Endothelial cell of umbilical vein (primary cell): Measurements from ENCODE around the gene SLIT1. TPM values are rescaled to one million over a fixed set of nuclear protein-coding genes. Genes with fewer than 3 reads are reported as not detected.

ENCODE experiments used
- BruUV-seq: library from RNA; stranded (reverse); fragments of 400-500 nt; replicated peaks from 2 replicates; lab custom pipeline; 2021; lab: Mats Ljungman, UMichigan
- CTCF ChIA-PET: fragments of 300-600, 350-600 bp; sonication (Branson Sonifier 250); formaldehyde crosslinking; loops from one replicate; lab custom pipeline; 2021; ENCODE audit warnings: antibody characterized with exemption, inconsistent platforms; lab: Charles Lee
- POLR2A ChIA-PET: fragments of 300-600, 350-600 bp; sonication (Branson Sonifier 250); formaldehyde crosslinking; loops from one replicate; lab custom pipeline; 2021; ENCODE audit warnings: antibody characterized with exemption, inconsistent platforms; lab: Charles Lee
- DNase-seq: peaks from one replicate; pipeline ENCODE4 v3.0.0-alpha.2; 2011; ENCODE audit warnings: low read depth, low spot score
- FAIRE-seq: peaks from 2 replicates; lab custom pipeline; 2011; peaks lifted over from hg19 to GRCh38; lab: Jason Lieb, UNC
- H2AFZ ChIP-seq: 2 replicates; pipeline ENCODE4 v1.6.0; 2012; ENCODE audit warnings: low read depth, low read length, control low read depth, inconsistent platforms
- H3K27ac ChIP-seq: 2 replicates; pipeline ENCODE4 v1.5.1; 2011; ENCODE audit warnings: low read depth, mild to moderate bottlenecking, control low read depth, low read length, moderate library complexity; ENCODE audit not compliant: insufficient read depth
- H3K27me3 ChIP-seq, 2 experiments: 2 replicates each; pipeline versions ENCODE4 v1.6.0 to v1.6.1; 2011; ENCODE audit warnings: low read length in 2 of 2, mixed read lengths in 1 of 2; ENCODE audit not compliant: control insufficient read depth in 2 of 2, insufficient read depth in 2 of 2
- H3K36me3 ChIP-seq, 2 experiments: 2 replicates in 1 of 2; 3 replicates in 1 of 2; pipeline ENCODE4 v1.5.1; 2011; ENCODE audit warnings: low read length in 2 of 2, mild to moderate bottlenecking in 1 of 2, moderate library complexity in 1 of 2; ENCODE audit not compliant: control insufficient read depth in 2 of 2, insufficient read depth in 2 of 2; ENCODE audit errors: extremely low read depth in 1 of 2
- H3K4me1 ChIP-seq: 3 replicates; pipeline ENCODE4 v1.5.1; 2011; ENCODE audit warnings: mild to moderate bottlenecking, low read length; ENCODE audit not compliant: control insufficient read depth, insufficient read depth; ENCODE audit errors: extremely low read depth
- H3K4me2 ChIP-seq: 2 replicates; pipeline ENCODE4 v1.6.1; 2011; ENCODE audit warnings: low read length, control low read depth, mixed read lengths; ENCODE audit not compliant: insufficient read depth
- H3K4me3 ChIP-seq, 3 experiments: fragments of 200-600 bp in 1 of 3; sonication (generic), shearing (Covaris generic) in 1 of 3; replicated peaks in 1 of 3; 2 replicates each; pipeline ENCODE4 v1.5.1; 2011 to 2016; ENCODE audit warnings: control low read depth in 3 of 3, low read length in 3 of 3, mild to moderate bottlenecking in 2 of 3, inconsistent platforms in 1 of 3, low read depth in 1 of 3, moderate library complexity in 1 of 3; ENCODE audit not compliant: insufficient read depth in 1 of 3
- H3K79me2 ChIP-seq: 2 replicates; pipeline ENCODE4 v1.6.0; 2012; ENCODE audit warnings: low read length, inconsistent platforms; ENCODE audit not compliant: control insufficient read depth, insufficient read depth
- H3K9ac ChIP-seq: replicated peaks from 2 replicates; pipeline ENCODE3; 2011; ENCODE audit warnings: low read length, control low read depth; ENCODE audit not compliant: insufficient read depth; ENCODE audit errors: extremely low read depth
- H3K9me1 ChIP-seq: replicated peaks from 3 replicates; pipeline ENCODE4 v1.6.0; 2011; ENCODE audit warnings: mild to moderate bottlenecking, low read length; ENCODE audit not compliant: control insufficient read depth, insufficient read depth; ENCODE audit errors: extremely low read depth
- H3K9me3 ChIP-seq: replicated peaks from 2 replicates; pipeline ENCODE4 v1.5.1; 2012; ENCODE audit warnings: low read length, inconsistent platforms; ENCODE audit not compliant: control insufficient read depth, insufficient read depth
- H4K20me1 ChIP-seq: replicated peaks from 2 replicates; pipeline ENCODE3; 2011; ENCODE audit warnings: mild to moderate bottlenecking, low read length; ENCODE audit not compliant: control insufficient read depth, insufficient read depth; ENCODE audit errors: extremely low read depth
- EZH2 ChIP-seq: IDR thresholded peaks from 2 replicates; pipeline ENCODE4 v1.6.1; 2012; ENCODE audit warnings: borderline replicate concordance, low read depth, mild to moderate bottlenecking, moderate library complexity, low read length, inconsistent platforms; ENCODE audit not compliant: severe bottlenecking
- FOS ChIP-seq: IDR thresholded peaks from 2 replicates; pipeline ENCODE4 v1.6.1; 2011; ENCODE audit warnings: mild to moderate bottlenecking, low read length, moderate library complexity, borderline replicate concordance; ENCODE audit not compliant: insufficient read depth
- GATA2 ChIP-seq: IDR thresholded peaks from 2 replicates; pipeline ENCODE4 v1.7.0; 2011; ENCODE audit warnings: low read depth, mild to moderate bottlenecking, moderate library complexity, mixed read lengths, low read length; ENCODE audit not compliant: insufficient read length, insufficient read depth
- JUN ChIP-seq: IDR thresholded peaks from 2 replicates; pipeline ENCODE4 v1.6.1; 2011; ENCODE audit warnings: borderline replicate concordance, low read depth; ENCODE audit not compliant: insufficient read length, insufficient read depth
- MAX ChIP-seq: IDR thresholded peaks from 2 replicates; pipeline ENCODE4 v1.6.1; 2011; ENCODE audit not compliant: insufficient read depth, insufficient read length
- MYC ChIP-seq: IDR thresholded peaks from one replicate; pipeline ENCODE4 v1.6.1; 2011; ENCODE audit warnings: mild to moderate bottlenecking, low read depth, low read length
- POLR2A ChIP-seq: IDR thresholded peaks from 2 replicates; pipeline ENCODE4 v1.6.1; 2012; ENCODE audit warnings: low read depth, mild to moderate bottlenecking, control low read depth, low read length
- POLR2AphosphoS5 ChIP-seq: IDR thresholded peaks from 2 replicates; pipeline ENCODE4 v1.6.1; 2012; ENCODE audit warnings: low read depth, mild to moderate bottlenecking, control low read depth, low read length, moderate library complexity; ENCODE audit not compliant: insufficient read depth
- dilution Hi-C: fragments of 300-500 bp; cut with MboI; formaldehyde crosslinking; loops from one replicate; pipeline ENCODE4 v1.15.0; 2019; ENCODE audit warnings: low sequenced_read_pairs; ENCODE audit not compliant: extremely low pct_ligation_motif_present
- intact Hi-C: fragments of 100-400 bp; cut with micrococcal nuclease; formaldehyde crosslinking; loops from one replicate; pipeline ENCODE4 v1.10.0; 2022
- polyA plus RNA-seq, 4 experiments: library from polyadenylated mRNA; depleted of rRNA in 3 of 4; stranded (reverse) in 3 of 4; unstranded in 1 of 4; fragments of >200 nt; gene quantifications; 2 replicates each; pipeline versions ENCODE4 v1.2.1 to v1.2.3, GENCODE V29; 2011 to 2012; ENCODE audit warnings: missing spikeins in 1 of 4
- total RNA-seq: library from RNA; stranded (reverse); gene quantifications from 2 replicates; pipeline ENCODE4 v1.2.3, GENCODE V29; 2021
- TF ChIP-seq, protein P1 (sequence below), 2 donors: IDR thresholded peaks; 1 replicate in 1 of 2; 2 replicates in 1 of 2; pipeline ENCODE4 v1.5.1; 2011; ENCODE audit warnings: low read length in 2 of 2, mild to moderate bottlenecking in 2 of 2, moderate library complexity in 2 of 2, control low read depth in 1 of 2, inconsistent platforms in 1 of 2, low read depth in 1 of 2; ENCODE audit not compliant: insufficient read depth in 1 of 2; ENCODE audit errors: extremely low read depth in 1 of 2

The SLIT1 gene
- total and polyA plus RNA-seq, 2 donors (not counting 3 experiments of a cell fraction or from before 2014, with no cell fraction given) = 0.04 to 0.20 TPM

GRCh38 chr10:97116462-97117162 is 69.1 kb downstream of the SLIT1 start:
- CTCF ChIA-PET = interaction anchor here (1.0 to 4.9 kb wide), 5 partner anchors 9 to 79 kb away, joined by 3 to 48 read pairs (median 4); no protein-coding TSS in a partner anchor
- POLR2A ChIA-PET = no interaction called here
- dilution Hi-C loops (no loop called here), intact Hi-C loops (loop anchor here (1.0 to 2.0 kb wide), 2 partner anchors 36 to 43 kb away; no protein-coding TSS in a partner anchor)
- Histone ChIP-seq H3K4me2 (no peak overlapping the region), H3K9ac (no peak overlapping the region), H3K27me3 (peaks cover 2 to 5% of the 10 kb centered on the region in 2 experiments), H3K27ac (no peak overlapping the region), H3K36me3 (no peaks in the 10 kb centered on the region), H3K79me2 (no peaks in the 10 kb centered on the region), H3K4me3 (no peak overlapping the region), H2AFZ (no peak overlapping the region), H3K4me1 (no peaks in the 10 kb centered on the region), H3K9me1 (no peaks in the 10 kb centered on the region), H3K9me3 (no peaks in the 10 kb centered on the region), H4K20me1 (no peaks in the 10 kb centered on the region)
- BruUV-seq = no TSS peak
- DNase-seq (no peak), FAIRE-seq (no peak)
- TF ChIP-seq, protein P1, sequence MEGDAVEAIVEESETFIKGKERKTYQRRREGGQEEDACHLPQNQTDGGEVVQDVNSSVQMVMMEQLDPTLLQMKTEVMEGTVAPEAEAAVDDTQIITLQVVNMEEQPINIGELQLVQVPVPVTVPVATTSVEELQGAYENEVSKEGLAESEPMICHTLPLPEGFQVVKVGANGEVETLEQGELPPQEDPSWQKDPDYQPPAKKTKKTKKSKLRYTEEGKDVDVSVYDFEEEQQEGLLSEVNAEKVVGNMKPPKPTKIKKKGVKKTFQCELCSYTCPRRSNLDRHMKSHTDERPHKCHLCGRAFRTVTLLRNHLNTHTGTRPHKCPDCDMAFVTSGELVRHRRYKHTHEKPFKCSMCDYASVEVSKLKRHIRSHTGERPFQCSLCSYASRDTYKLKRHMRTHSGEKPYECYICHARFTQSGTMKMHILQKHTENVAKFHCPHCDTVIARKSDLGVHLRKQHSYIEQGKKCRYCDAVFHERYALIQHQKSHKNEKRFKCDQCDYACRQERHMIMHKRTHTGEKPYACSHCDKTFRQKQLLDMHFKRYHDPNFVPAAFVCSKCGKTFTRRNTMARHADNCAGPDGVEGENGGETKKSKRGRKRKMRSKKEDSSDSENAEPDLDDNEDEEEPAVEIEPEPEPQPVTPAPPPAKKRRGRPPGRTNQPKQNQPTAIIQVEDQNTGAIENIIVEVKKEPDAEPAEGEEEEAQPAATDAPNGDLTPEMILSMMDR (IDR thresholded peaks at IDR 0.05; ENCODE audit: extremely low read depth in 1 of 2, insufficient read depth in 1 of 2, low read depth in 1 of 2, low read length in 2 of 2) = no peak
- no peak for TF ChIP-seq POLR2AphosphoS5
- TF ChIP-seq JUN = no peak
- TF ChIP-seq POLR2A = no peak
- TF ChIP-seq MAX = no peak
- no peak for TF ChIP-seq EZH2
- TF ChIP-seq FOS = no peak
- TF ChIP-seq MYC = no peak
- no peak for TF ChIP-seq GATA2
